H1 (cell line): Measurements from ENCODE around the gene POLE. TPM values are rescaled to one million over a fixed set of nuclear protein-coding genes. Genes with fewer than 3 reads are reported as not detected.

ENCODE experiments used
- CTCF ChIA-PET: fragments of 300-600 bp; sonication (Branson Sonifier 250); formaldehyde crosslinking; loops from one replicate; lab custom pipeline; 2021; ENCODE audit not compliant: partially characterized antibody; lab: Charles Lee
- POLR2A ChIA-PET: fragments of 300-600 bp; sonication (Branson Sonifier 250); formaldehyde crosslinking; loops from one replicate; lab custom pipeline; 2021; ENCODE audit warnings: inconsistent platforms; ENCODE audit not compliant: partially characterized antibody; lab: Charles Lee
- DNase-seq, 2 experiments: peaks; one replicate each; pipeline versions ENCODE4 v3.0.0 to v3.0.0-alpha.2; 2010 to 2022; ENCODE audit warnings: low spot score in 2 of 2, low read depth in 1 of 2, mixed read lengths in 1 of 2
- FAIRE-seq: peaks from 2 replicates; lab custom pipeline; 2011; peaks lifted over from hg19 to GRCh38; lab: Jason Lieb, UNC
- H2AFZ ChIP-seq: 2 replicates; pipeline ENCODE4 v1.8.1; 2012; ENCODE audit warnings: low read length, inconsistent platforms
- H2AK5ac ChIP-seq: 2 replicates; pipeline ENCODE4 v1.6.1; 2013; ENCODE audit warnings: low read depth, low read length
- H2BK120ac ChIP-seq: replicated peaks from 2 replicates; pipeline ENCODE3; 2013; ENCODE audit warnings: low read depth, low read length, inconsistent platforms
- H2BK12ac ChIP-seq: 2 replicates; pipeline ENCODE4 v1.6.1; 2013; ENCODE audit warnings: low read depth, low read length
- H2BK15ac ChIP-seq: 2 replicates; pipeline ENCODE4 v1.6.1; 2013; ENCODE audit warnings: low read length
- H2BK20ac ChIP-seq: 2 replicates; pipeline ENCODE4 v1.6.1; 2013; ENCODE audit warnings: low read length
- H2BK5ac ChIP-seq: 2 replicates; pipeline ENCODE4 v1.6.1; 2013; ENCODE audit warnings: low read depth, low read length
- H3K14ac ChIP-seq: 2 replicates; pipeline ENCODE4 v1.6.1; 2013; ENCODE audit warnings: inconsistent platforms; ENCODE audit not compliant: insufficient read length
- H3K18ac ChIP-seq: 2 replicates; pipeline ENCODE4 v1.6.1; 2013; ENCODE audit warnings: low read length; ENCODE audit errors: extremely low read depth
- H3K23ac ChIP-seq: 2 replicates; pipeline ENCODE4 v1.6.1; 2013; ENCODE audit warnings: inconsistent platforms; ENCODE audit not compliant: insufficient read length
- H3K23me2 ChIP-seq: 2 replicates; pipeline ENCODE4 v1.6.1; 2013; ENCODE audit warnings: low read depth, low read length
- H3K27ac ChIP-seq: 2 replicates; pipeline ENCODE4 v1.6.1; 2011; ENCODE audit warnings: low read depth, low read length, inconsistent platforms
- H3K27me3 ChIP-seq, 4 experiments: replicated peaks in 1 of 4; 1 replicate in 1 of 4; 2 replicates in 3 of 4; pipeline versions ENCODE4 v1.6.1 to v1.8.1; 2011 to 2013; ENCODE audit warnings: low read length in 3 of 4, mild to moderate bottlenecking in 3 of 4, inconsistent platforms in 2 of 4, mixed read lengths in 2 of 4, moderate library complexity in 1 of 4; ENCODE audit not compliant: control insufficient read depth in 3 of 4, insufficient read depth in 3 of 4; ENCODE audit errors: extremely low read depth in 1 of 4
- H3K36me3 ChIP-seq, 4 experiments: 2 replicates each; pipeline versions ENCODE4 v1.6.1 to v1.8.1; 2011 to 2013; ENCODE audit warnings: mild to moderate bottlenecking in 4 of 4, low read length in 3 of 4, moderate library complexity in 2 of 4, control low read depth in 1 of 4, inconsistent platforms in 1 of 4; ENCODE audit not compliant: insufficient read depth in 4 of 4, control insufficient read depth in 2 of 4
- H3K4ac ChIP-seq: replicated peaks from 2 replicates; pipeline ENCODE3; 2013; ENCODE audit warnings: low read length, low read depth, mixed read lengths, inconsistent platforms; ENCODE audit not compliant: insufficient read length
- H3K4me1 ChIP-seq, 4 experiments: replicated peaks in 1 of 4; 1 replicate in 1 of 4; 2 replicates in 3 of 4; pipeline versions ENCODE4 v1.6.1 to v1.8.1; 2011 to 2013; ENCODE audit warnings: low read length in 3 of 4, inconsistent platforms in 2 of 4, mixed read lengths in 1 of 4; ENCODE audit not compliant: insufficient read depth in 4 of 4, control insufficient read depth in 3 of 4
- H3K4me2 ChIP-seq, 2 experiments: 2 replicates each; pipeline versions ENCODE4 v1.6.1 to v1.8.1; 2011 to 2013; ENCODE audit warnings: low read depth in 2 of 2, low read length in 2 of 2, control low read depth in 1 of 2, inconsistent platforms in 1 of 2, mild to moderate bottlenecking in 1 of 2; ENCODE audit not compliant: insufficient read depth in 1 of 2
- H3K4me3 ChIP-seq, 4 experiments: fragments of 200-600, 300-600 bp in 1 of 4; sonication (generic), shearing (Covaris generic), sonication (Bioruptor Twin) in 1 of 4; 2 replicates each; pipeline versions ENCODE4 v1.5.1 to v1.8.1; 2011 to 2016; ENCODE audit warnings: low read length in 4 of 4, low read depth in 3 of 4, control low read depth in 2 of 4, inconsistent platforms in 2 of 4, mild to moderate bottlenecking in 2 of 4, mixed read lengths in 1 of 4, moderate library complexity in 1 of 4; ENCODE audit not compliant: insufficient read depth in 2 of 4; ENCODE audit errors: extremely low read depth in 1 of 4
- H3K56ac ChIP-seq: replicated peaks from 2 replicates; pipeline ENCODE3; 2013; ENCODE audit warnings: low read depth, mild to moderate bottlenecking, mixed read lengths, low read length, inconsistent platforms; ENCODE audit not compliant: insufficient read length
- H3K79me1 ChIP-seq: 2 replicates; pipeline ENCODE4 v1.6.1; 2013; ENCODE audit warnings: low read depth, low read length, control low read depth
- H3K79me2 ChIP-seq, 2 experiments: 2 replicates each; pipeline versions ENCODE4 v1.6.1 to v1.8.1; 2012 to 2013; ENCODE audit warnings: low read length in 2 of 2, mild to moderate bottlenecking in 2 of 2, inconsistent platforms in 1 of 2; ENCODE audit not compliant: insufficient read depth in 2 of 2, control insufficient read depth in 1 of 2
- H3K9ac ChIP-seq, 4 experiments: replicated peaks in 1 of 4; 1 replicate in 1 of 4; 2 replicates in 3 of 4; pipeline versions ENCODE4 v1.6.1 to v1.8.1; 2011 to 2013; ENCODE audit warnings: low read depth in 3 of 4, low read length in 3 of 4, control low read depth in 2 of 4, mild to moderate bottlenecking in 2 of 4, moderate library complexity in 2 of 4, inconsistent platforms in 1 of 4; ENCODE audit errors: extremely low read depth in 1 of 4
- H3K9me3 ChIP-seq, 2 experiments: 2 replicates each; pipeline versions ENCODE4 v1.6.1 to v1.8.1; 2012 to 2013; ENCODE audit warnings: mild to moderate bottlenecking in 2 of 2, moderate library complexity in 2 of 2, control low read depth in 1 of 2, inconsistent platforms in 1 of 2, low read depth in 1 of 2, low read length in 1 of 2, mixed read lengths in 1 of 2; ENCODE audit not compliant: insufficient read depth in 2 of 2
- H4K20me1 ChIP-seq, 2 experiments: replicated peaks in 1 of 2; 2 replicates each; pipeline versions ENCODE3 to v1.8.1; 2011 to 2013; ENCODE audit warnings: inconsistent platforms in 2 of 2, low read length in 2 of 2, mild to moderate bottlenecking in 1 of 2; ENCODE audit not compliant: insufficient read depth in 2 of 2, control insufficient read depth in 1 of 2
- H4K5ac ChIP-seq: 2 replicates; pipeline ENCODE4 v1.6.1; 2013; ENCODE audit warnings: low read length, low read depth, mixed read lengths, inconsistent platforms; ENCODE audit not compliant: insufficient read length
- H4K8ac ChIP-seq: 2 replicates; pipeline ENCODE4 v1.8.0; 2013; ENCODE audit warnings: mild to moderate bottlenecking, moderate library complexity, low read length, inconsistent platforms; ENCODE audit not compliant: insufficient read depth; ENCODE audit errors: extremely low read depth
- H4K91ac ChIP-seq: replicated peaks from 2 replicates; pipeline ENCODE3; 2013; ENCODE audit warnings: low read length, mixed read lengths, inconsistent platforms; ENCODE audit not compliant: insufficient read length
- BACH1 ChIP-seq: IDR thresholded peaks from 2 replicates; pipeline ENCODE4 v1.6.1; 2012; ENCODE audit warnings: low read length, improper control_type of control experiment
- BRCA1 ChIP-seq: IDR thresholded peaks from 2 replicates; pipeline ENCODE4 v1.6.1; 2012; ENCODE audit warnings: low read depth, low read length, improper control_type of control experiment
- CBX5 ChIP-seq: fragments of 300-800, 300-1000 bp; sonication (generic); IDR thresholded peaks from 2 replicates; pipeline ENCODE4 v1.7.1; 2016; ENCODE audit warnings: antibody characterized with exemption, low read length, low read depth
- CHD2 ChIP-seq: IDR thresholded peaks from 2 replicates; pipeline ENCODE4 v1.6.1; 2012; ENCODE audit warnings: low read length, improper control_type of control experiment
- CTBP2 ChIP-seq: IDR thresholded peaks from 2 replicates; pipeline ENCODE4 v1.7.0; 2011; ENCODE audit warnings: borderline replicate concordance, mild to moderate bottlenecking, moderate library complexity, mixed read lengths, low read length; ENCODE audit not compliant: insufficient read depth, insufficient read length
- EP300 ChIP-seq, 2 experiments: IDR thresholded peaks; 1 replicate in 1 of 2; 2 replicates in 1 of 2; pipeline ENCODE4 v1.6.1; 2011 to 2012; ENCODE audit warnings: low read depth in 2 of 2, low read length in 2 of 2, mild to moderate bottlenecking in 2 of 2, borderline replicate concordance in 1 of 2, inconsistent platforms in 1 of 2, moderate library complexity in 1 of 2
- JUND ChIP-seq: IDR thresholded peaks from 2 replicates; pipeline ENCODE4 v1.6.1; 2011; ENCODE audit warnings: mild to moderate bottlenecking, improper control_type of control experiment, low read length
- NRF1 ChIP-seq: IDR thresholded peaks from 2 replicates; pipeline ENCODE4 v1.6.1; 2011; ENCODE audit warnings: mild to moderate bottlenecking, low read depth, low read length, improper control_type of control experiment
- POLR2A ChIP-seq, 2 experiments: IDR thresholded peaks; 1 replicate in 1 of 2; 2 replicates in 1 of 2; pipeline ENCODE4 v1.6.1; 2011; ENCODE audit warnings: low read depth in 2 of 2, low read length in 2 of 2, mild to moderate bottlenecking in 2 of 2; ENCODE audit errors: control extremely low read depth in 1 of 2
- POU5F1 ChIP-seq: IDR thresholded peaks from 2 replicates; pipeline ENCODE4 v1.6.1; 2011; ENCODE audit warnings: low read depth, mild to moderate bottlenecking, low read length, moderate library complexity
- SIX5 ChIP-seq: IDR thresholded peaks from 2 replicates; pipeline ENCODE4 v1.6.1; 2011; ENCODE audit warnings: mild to moderate bottlenecking, low read depth, low read length
- SP4 ChIP-seq: IDR thresholded peaks from 2 replicates; pipeline ENCODE4 v1.6.1; 2012; ENCODE audit warnings: low read length, inconsistent platforms
- SUZ12 ChIP-seq: fragments of 200-600 bp; sonication (generic); IDR thresholded peaks from 2 replicates; pipeline ENCODE4 v1.6.1; 2012; ENCODE audit warnings: mild to moderate bottlenecking, inconsistent platforms, low read length, moderate library complexity, mixed read lengths
- TAF1 ChIP-seq: IDR thresholded peaks from 2 replicates; pipeline ENCODE4 v1.6.1; 2011; ENCODE audit warnings: mild to moderate bottlenecking, low read depth, low read length
- WGBS, 2 experiments: shearing (Covaris generic) in 1 of 2; methylation state at CpG; one replicate each; pipeline versions ENCODE4 v1.1.6 to v1.1.7; 2013 to 2015; ENCODE audit warnings: low lambda C conversion rate in 2 of 2, mixed read lengths in 2 of 2, inconsistent platforms in 1 of 2, low coverage in 1 of 2, missing lambda C conversion rate in 1 of 2; ENCODE audit not compliant: insufficient replicate concordance in 2 of 2, insufficient coverage in 1 of 2, insufficient read length in 1 of 2; ENCODE audit errors: extremely low coverage in 1 of 2, missing lambda C conversion rate in 1 of 2; 5-methylcytosine and 5-hydroxymethylcytosine counted together
- polyA plus RNA-seq, 7 experiments: library from polyadenylated mRNA; depleted of rRNA in 3 of 7; stranded (reverse) in 5 of 7; unstranded in 2 of 7; fragments of >200 nt in 5 of 7; fragments of 200-250 nt in 2 of 7; gene quantifications; 1 replicate in 5 of 7; 2 replicates in 1 of 7; 4 replicates in 1 of 7; pipeline versions ENCODE4 v1.2.1 to v1.2.3, GENCODE V29; 2011 to 2013; ENCODE audit warnings: missing spikeins in 2 of 7, mixed read lengths in 2 of 7
- total RNA-seq: library from RNA; stranded (reverse); fragmentation: NEBNext Ultra II Directional; extraction: Animal tissue kit (Norgen Biotek cat#: 25700); gene quantifications from 2 replicates; pipeline ENCODE4 v1.2.1, GENCODE V29; 2021

The POLE gene
- total and polyA plus RNA-seq, 2 of the 8 experiments (the other 6 are each of a cell fraction or from before 2014, with no cell fraction given) = 59.7 to 115 TPM

DNA sequence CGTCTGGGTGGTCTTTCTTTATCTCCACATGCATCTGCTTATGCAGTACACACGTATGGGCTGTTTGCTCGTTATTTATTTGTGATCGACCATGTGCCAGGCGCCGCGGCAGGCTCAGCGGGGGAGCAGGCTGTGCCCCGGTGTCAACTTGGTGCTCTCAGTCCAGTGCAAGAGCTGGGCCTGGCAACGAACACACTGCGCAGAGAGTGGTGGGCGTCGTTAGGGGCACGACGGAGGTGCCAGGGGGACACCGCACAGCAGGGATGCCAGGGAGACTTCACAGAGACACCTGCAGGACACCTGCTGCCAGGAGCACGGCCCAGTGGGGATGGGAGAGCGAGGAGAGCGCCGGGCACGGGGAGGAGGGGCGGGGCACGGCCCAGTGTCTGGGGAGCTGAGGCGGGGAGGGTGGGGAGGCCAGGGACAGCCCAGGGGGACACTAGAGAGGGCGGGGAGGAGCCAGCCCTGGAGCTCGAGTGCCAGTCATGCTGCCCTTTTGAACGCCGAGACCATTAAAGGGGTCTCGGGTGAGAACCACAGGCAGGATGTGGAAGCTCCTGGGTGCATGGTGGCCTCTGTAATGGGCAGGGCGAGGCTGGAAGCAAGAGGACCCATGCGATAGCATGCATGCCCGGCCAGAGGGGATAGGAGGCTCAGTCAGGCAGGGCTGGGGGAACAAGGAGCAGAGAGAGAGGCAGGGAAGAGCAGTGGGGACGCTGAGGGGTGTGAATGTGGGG lies 76.1 kb downstream of the POLE start:
- DNase-seq = no peak
- H4K8ac ChIP-seq = no peak overlapping the region
- no peaks in the 10 kb centered on the region for H3K79me1 ChIP-seq
- no peak overlapping the region for H3K18ac ChIP-seq
- no peaks in the 10 kb centered on the region for H3K79me2 ChIP-seq
- POLR2A ChIA-PET = interaction anchor here (1.2 to 3.4 kb wide), 3 partner anchors 9 to 29 kb away, joined by 6 to 15 read pairs (median 13); no protein-coding TSS in a partner anchor
- no peak overlapping the region for H3K27ac ChIP-seq
- H3K56ac ChIP-seq = no peak overlapping the region
- H2BK15ac ChIP-seq = no peak overlapping the region
- H3K9me3 ChIP-seq = peaks cover 9 to 17% of the 10 kb centered on the region in 2 experiments; a peak in 3 of 4 replicates
- H3K36me3 ChIP-seq = no peaks in the 10 kb centered on the region
- no peaks in the 10 kb centered on the region for H3K4me1 ChIP-seq
- H2AFZ ChIP-seq = no peak overlapping the region
- H3K4ac ChIP-seq = no peak overlapping the region
- no peak overlapping the region for H3K4me3 ChIP-seq
- H2AK5ac ChIP-seq = no peak overlapping the region
- 88% methylated on average over 24 of the region's 33 CpGs; no CpG with 5 or more reads in 1 of the 2 experiments for WGBS, 2 experiments
- H2BK12ac ChIP-seq = no peak overlapping the region
- H2BK5ac ChIP-seq = no peak overlapping the region
- no peak overlapping the region for H2BK20ac ChIP-seq
- no peak overlapping the region for H3K4me2 ChIP-seq
- no peak overlapping the region for H3K14ac ChIP-seq
- FAIRE-seq = no peak
- no peak overlapping the region for H3K9ac ChIP-seq
- H4K5ac ChIP-seq = no peak overlapping the region
- H3K23me2 ChIP-seq = no peaks in the 10 kb centered on the region
- H4K91ac ChIP-seq = no peak overlapping the region
- H3K27me3 ChIP-seq = peaks cover 22 to 84% (median 65%) of the 10 kb centered on the region in 4 experiments
- no peak overlapping the region for H3K23ac ChIP-seq
- CTCF ChIA-PET = interaction anchor here (0.8 to 4.2 kb wide), 5 partner anchors 11 to 196 kb away, joined by 3 to 43 read pairs (median 15); no protein-coding TSS in a partner anchor
- no peak overlapping the region for H2BK120ac ChIP-seq
- peaks cover 0 to 2% of the 10 kb centered on the region in 2 experiments for H4K20me1 ChIP-seq
- TF ChIP-seq TAF1 (no peak), SP4 (no peak), SIX5 (no peak), CHD2 (no peak), NRF1 (no peak), POLR2A (IDR thresholded peaks at IDR 0.05; ENCODE audit: control extremely low read depth in 1 of 2, low read depth in 2 of 2, low read length in 2 of 2) (no peak), BACH1 (no peak), CTBP2 (no peak), BRCA1 (no peak), JUND (no peak), EP300 (IDR thresholded peaks at IDR 0.05; ENCODE audit: borderline replicate concordance in 1 of 2, low read depth in 2 of 2, low read length in 2 of 2) (no peak), CBX5 (no peak), SUZ12 (no peak), POU5F1 (no peak)
